ENCODE results near the gene NTF3. TPM values are rescaled to one million over a fixed set of nuclear protein-coding genes. Genes with fewer than 3 reads are reported as not detected.

Gene NTF3
- total RNA-seq, 4 donors from 2014 or later, result 0.18 to 0.23 TPM; not detected in 2

DNA sequence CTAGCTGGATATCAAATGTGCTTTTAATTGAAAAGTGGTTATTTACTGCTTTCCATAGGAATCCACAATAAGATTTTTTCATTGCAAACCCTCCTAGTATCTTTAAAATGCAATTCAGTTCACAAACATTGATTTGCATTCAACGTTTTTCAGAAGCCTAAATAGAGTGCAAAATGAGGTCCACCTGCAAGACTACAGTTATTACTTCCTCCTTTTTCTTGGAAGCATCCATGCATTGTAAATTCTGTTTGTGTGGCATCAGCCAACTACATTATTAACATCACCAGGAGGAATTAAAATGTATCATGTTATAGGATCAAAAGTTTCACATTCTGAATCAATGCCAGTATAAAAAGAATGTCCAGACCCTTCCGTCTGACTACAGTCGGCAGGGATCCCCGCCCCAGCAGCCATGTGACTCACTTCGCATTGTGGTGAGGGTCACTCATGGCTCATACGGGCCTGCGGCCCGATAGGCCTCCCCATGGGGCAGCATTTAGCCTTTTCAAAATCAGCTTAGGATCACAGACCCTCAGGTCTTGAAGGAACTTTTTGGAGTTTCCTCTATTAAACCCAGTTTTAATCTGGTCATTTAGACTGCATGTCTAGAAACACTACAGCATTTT, 46.3 kb downstream of the NTF3 start:
- intact Hi-C loops (cut with DNase I; ENCODE audit: low total_unique reads) (no loop called here), in situ Hi-C loops (cut with MboI; ENCODE audit: low sequenced_read_pairs in 4 of 4) (no loop called here)
- H3K36me3 ChIP-seq, result no peaks in the 10 kb centered on the region
- no peak for DNase-seq
- H3K4me1 ChIP-seq, result no peaks in the 10 kb centered on the region
- no peak overlapping the region for H3K27ac ChIP-seq
- ATAC-seq, result no peak
- no peaks in the 10 kb centered on the region for H3K27me3 ChIP-seq
- no peak overlapping the region for H3K4me3 ChIP-seq
- TF ChIP-seq, protein P1, sequence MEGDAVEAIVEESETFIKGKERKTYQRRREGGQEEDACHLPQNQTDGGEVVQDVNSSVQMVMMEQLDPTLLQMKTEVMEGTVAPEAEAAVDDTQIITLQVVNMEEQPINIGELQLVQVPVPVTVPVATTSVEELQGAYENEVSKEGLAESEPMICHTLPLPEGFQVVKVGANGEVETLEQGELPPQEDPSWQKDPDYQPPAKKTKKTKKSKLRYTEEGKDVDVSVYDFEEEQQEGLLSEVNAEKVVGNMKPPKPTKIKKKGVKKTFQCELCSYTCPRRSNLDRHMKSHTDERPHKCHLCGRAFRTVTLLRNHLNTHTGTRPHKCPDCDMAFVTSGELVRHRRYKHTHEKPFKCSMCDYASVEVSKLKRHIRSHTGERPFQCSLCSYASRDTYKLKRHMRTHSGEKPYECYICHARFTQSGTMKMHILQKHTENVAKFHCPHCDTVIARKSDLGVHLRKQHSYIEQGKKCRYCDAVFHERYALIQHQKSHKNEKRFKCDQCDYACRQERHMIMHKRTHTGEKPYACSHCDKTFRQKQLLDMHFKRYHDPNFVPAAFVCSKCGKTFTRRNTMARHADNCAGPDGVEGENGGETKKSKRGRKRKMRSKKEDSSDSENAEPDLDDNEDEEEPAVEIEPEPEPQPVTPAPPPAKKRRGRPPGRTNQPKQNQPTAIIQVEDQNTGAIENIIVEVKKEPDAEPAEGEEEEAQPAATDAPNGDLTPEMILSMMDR (IDR thresholded peaks at IDR 0.05 in 4 of 5, conservative IDR thresholded peaks at IDR 0.05 in 1 of 5), result no peak
- no peaks in the 10 kb centered on the region for H3K9me3 ChIP-seq

DNA sequence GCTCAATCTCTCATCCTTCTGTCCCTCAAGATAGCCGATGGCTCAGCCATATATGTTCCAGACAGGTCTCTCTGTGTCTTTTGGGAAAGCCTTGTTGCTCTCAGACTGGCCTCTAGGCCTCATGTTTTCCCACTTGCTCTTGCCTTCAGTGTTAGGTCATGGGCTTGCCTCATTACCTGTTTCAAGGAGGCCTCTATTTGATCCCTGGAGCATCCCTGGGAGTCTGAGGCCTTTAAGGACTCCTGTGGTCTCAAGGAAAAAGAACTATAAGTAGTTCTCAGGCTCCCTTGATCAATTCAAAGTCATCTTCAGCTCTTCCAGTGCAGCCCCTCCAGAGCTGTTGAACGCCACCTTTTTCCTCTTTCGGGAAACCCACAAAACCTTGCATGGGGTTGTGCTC, 47.9 kb downstream of the NTF3 start:
- Histone ChIP-seq H3K27me3 (no peaks in the 10 kb centered on the region), H3K27ac (no peak overlapping the region), H3K36me3 (no peaks in the 10 kb centered on the region), H3K4me3 (no peak overlapping the region), H3K9me3 (no peaks in the 10 kb centered on the region), H3K4me1 (no peaks in the 10 kb centered on the region)
- intact Hi-C loops (cut with DNase I; ENCODE audit: low total_unique reads), result no loop called here
- in situ Hi-C loops (cut with MboI; ENCODE audit: low sequenced_read_pairs in 4 of 4), result no loop called here
- ATAC-seq, result no peak
- TF ChIP-seq POLR2A (IDR thresholded peaks at IDR 0.05), result no peak
- TF ChIP-seq, protein P1 (IDR thresholded peaks at IDR 0.05 in 4 of 5, conservative IDR thresholded peaks at IDR 0.05 in 1 of 5), result no peak
- DNase-seq, result no peak

DNA sequence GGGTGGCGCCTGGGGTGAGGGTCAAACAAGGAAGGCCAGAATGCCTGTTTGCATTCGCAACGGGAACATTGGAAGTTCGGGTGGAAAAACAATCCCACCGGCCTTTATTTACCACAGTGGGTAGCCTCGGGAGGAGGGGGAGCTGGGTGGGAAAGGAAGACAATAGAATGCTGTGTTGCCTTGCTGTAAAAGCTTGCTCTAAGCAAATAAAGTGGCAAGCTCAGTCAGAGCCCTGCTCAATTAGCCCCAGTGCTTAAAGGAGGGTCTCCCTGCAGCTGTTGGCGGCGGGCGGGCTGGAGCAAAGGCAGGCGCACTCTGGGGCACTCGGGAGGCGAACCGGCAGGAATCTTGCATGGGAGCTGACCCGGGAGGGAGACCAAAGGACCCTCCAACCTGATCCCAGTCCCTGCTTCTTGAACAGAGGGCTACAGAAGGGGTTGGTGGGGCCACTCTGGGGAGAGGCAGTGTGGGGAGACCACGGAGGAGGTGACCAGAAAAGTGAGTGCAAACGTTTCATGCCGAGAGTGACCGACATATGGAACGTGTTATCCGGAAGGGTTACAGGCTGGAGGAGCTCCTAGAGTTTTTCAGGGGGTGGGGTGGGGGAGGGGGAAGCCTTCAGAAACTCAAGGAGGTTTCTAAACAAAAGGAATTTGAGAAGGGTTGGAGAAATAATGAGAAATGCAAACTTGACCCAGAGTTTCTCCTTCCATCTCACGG, 48.5 kb downstream of the NTF3 start:
- in situ Hi-C loops (cut with MboI; ENCODE audit: low sequenced_read_pairs in 4 of 4), result no loop called here
- Histone ChIP-seq H3K27ac (no peak overlapping the region), H3K27me3 (no peaks in the 10 kb centered on the region), H3K9me3 (no peaks in the 10 kb centered on the region), H3K4me3 (no peak overlapping the region), H3K36me3 (no peaks in the 10 kb centered on the region), H3K4me1 (no peaks in the 10 kb centered on the region)
- intact Hi-C loops (cut with DNase I; ENCODE audit: low total_unique reads), result no loop called here
- DNase-seq, result no peak
- ATAC-seq, result no peak
- TF ChIP-seq POLR2A (IDR thresholded peaks at IDR 0.05), result no peak

DNA sequence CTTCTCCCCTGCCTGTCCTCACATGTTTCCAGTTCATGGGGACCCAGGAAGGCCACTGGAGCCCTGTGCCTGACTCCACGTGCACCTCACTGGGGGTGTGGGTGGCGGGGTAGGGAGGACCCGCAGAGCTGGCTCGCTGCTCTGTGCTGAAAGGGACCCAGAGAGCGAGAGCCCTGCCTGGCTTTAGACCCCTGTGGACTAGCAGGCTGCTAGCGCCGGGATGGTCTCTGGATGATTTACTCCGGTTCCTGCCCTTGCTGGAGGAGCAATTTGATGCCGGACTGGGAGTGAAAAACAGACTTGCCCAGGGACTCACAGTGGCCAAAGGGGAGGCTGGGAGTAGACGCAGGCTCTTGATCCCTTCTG, 49.0 kb downstream of the NTF3 start:
- Histone ChIP-seq H3K27me3 (no peaks in the 10 kb centered on the region), H3K9me3 (no peaks in the 10 kb centered on the region), H3K36me3 (no peaks in the 10 kb centered on the region), H3K4me3 (no peak overlapping the region), H3K4me1 (no peaks in the 10 kb centered on the region), H3K27ac (no peak overlapping the region)
- intact Hi-C loops (cut with DNase I; ENCODE audit: low total_unique reads) (no loop called here), in situ Hi-C loops (cut with MboI; ENCODE audit: low sequenced_read_pairs in 4 of 4) (no loop called here)
- DNase-seq (no peak), ATAC-seq (no peak)
- no peak for TF ChIP-seq POLR2A (IDR thresholded peaks at IDR 0.05)
- TF ChIP-seq, protein P1 (IDR thresholded peaks at IDR 0.05 in 4 of 5, conservative IDR thresholded peaks at IDR 0.05 in 1 of 5), result no peak

DNA sequence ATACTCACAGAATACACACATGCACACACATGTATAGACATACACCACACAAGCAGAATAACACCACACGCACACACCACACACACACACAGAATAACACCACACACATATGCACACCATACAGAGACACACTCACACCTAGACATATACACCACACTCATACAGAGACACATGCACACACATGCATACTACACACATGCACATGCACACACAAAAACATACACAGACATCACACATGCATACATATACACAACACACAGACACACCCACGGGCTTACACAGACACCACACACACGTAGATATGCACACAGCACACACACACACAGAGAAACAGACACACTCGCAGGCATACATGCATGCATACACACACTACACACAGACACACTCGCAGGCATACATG, 49.7 kb downstream of the NTF3 start:
- TF ChIP-seq, protein P1 (IDR thresholded peaks at IDR 0.05 in 4 of 5, conservative IDR thresholded peaks at IDR 0.05 in 1 of 5), result no peak
- in situ Hi-C loops (cut with MboI; ENCODE audit: low sequenced_read_pairs in 4 of 4), result no loop called here
- no peaks in the 10 kb centered on the region for H3K36me3 ChIP-seq
- H3K27ac ChIP-seq, result no peak overlapping the region
- no peaks in the 10 kb centered on the region for H3K9me3 ChIP-seq
- intact Hi-C loops (cut with DNase I; ENCODE audit: low total_unique reads), result no loop called here
- H3K27me3 ChIP-seq, result no peaks in the 10 kb centered on the region
- no peaks in the 10 kb centered on the region for H3K4me1 ChIP-seq
- ATAC-seq (no peak), DNase-seq (no peak)
- H3K4me3 ChIP-seq, result no peak overlapping the region

All from gastrocnemius medialis (tissue), 4 donors.